ENCODE measurements around the gene CAMTA1. TPM values are rescaled to one million over a fixed set of nuclear protein-coding genes. Genes with fewer than 3 reads are reported as not detected.

The CAMTA1 gene
- total RNA-seq, 4 donors from 2014 or later: 57.4 to 88.3 (median 62.1) TPM

GRCh38 chr1:7004181-7004580 is 218.9 kb downstream of the CAMTA1 start:
- Histone ChIP-seq H3K36me3 (no peaks in the 10 kb centered on the region), H3K4me3 (no peak overlapping the region), H3K4me1 (no peaks in the 10 kb centered on the region), H3K27ac (no peak overlapping the region), H3K9me3 (no peaks in the 10 kb centered on the region), H3K27me3 (no peaks in the 10 kb centered on the region)
- TF ChIP-seq POLR2A (IDR thresholded peaks at IDR 0.05) (no peak), CTCF (IDR thresholded peaks at IDR 0.05) (no peak)
- DNase-seq: no peak

- TF ChIP-seq POLR2A (IDR thresholded peaks at IDR 0.05): no peak
- TF ChIP-seq CTCF (IDR thresholded peaks at IDR 0.05): no peak
- DNase-seq: no peak
- Histone ChIP-seq H3K36me3 (no peaks in the 10 kb centered on the region), H3K27me3 (no peaks in the 10 kb centered on the region), H3K27ac (no peak overlapping the region), H3K4me1 (no peaks in the 10 kb centered on the region), H3K4me3 (no peak overlapping the region), H3K9me3 (no peaks in the 10 kb centered on the region)
These were observed 220.5 kb downstream of the CAMTA1 start for GRCh38 chr1:7005762-7006161.

GRCh38 chr1:7006996-7007871 is 222.0 kb downstream of the CAMTA1 start:
- TF ChIP-seq POLR2A (IDR thresholded peaks at IDR 0.05) (no peak), CTCF (IDR thresholded peaks at IDR 0.05) (no peak)
- no peak overlapping the region for H3K27ac ChIP-seq
- no peak for DNase-seq
- H3K9me3 ChIP-seq: no peaks in the 10 kb centered on the region
- no peaks in the 10 kb centered on the region for H3K4me1 ChIP-seq
- no peaks in the 10 kb centered on the region for H3K27me3 ChIP-seq
- no peaks in the 10 kb centered on the region for H3K36me3 ChIP-seq
- no peak overlapping the region for H3K4me3 ChIP-seq

GRCh38 chr1:7007902-7008301 is 222.6 kb downstream of the CAMTA1 start:
- DNase-seq: no peak
- Histone ChIP-seq H3K4me1 (no peaks in the 10 kb centered on the region), H3K36me3 (no peaks in the 10 kb centered on the region), H3K9me3 (no peaks in the 10 kb centered on the region), H3K27ac (no peak overlapping the region), H3K4me3 (no peak overlapping the region), H3K27me3 (no peaks in the 10 kb centered on the region)
- no peak for TF ChIP-seq POLR2A (IDR thresholded peaks at IDR 0.05)
- no peak for TF ChIP-seq CTCF (IDR thresholded peaks at IDR 0.05)

- TF ChIP-seq CTCF (IDR thresholded peaks at IDR 0.05) (no peak), POLR2A (IDR thresholded peaks at IDR 0.05) (no peak)
- Histone ChIP-seq H3K27ac (no peak overlapping the region), H3K36me3 (no peaks in the 10 kb centered on the region), H3K4me1 (no peaks in the 10 kb centered on the region), H3K27me3 (no peaks in the 10 kb centered on the region), H3K4me3 (no peak overlapping the region), H3K9me3 (no peaks in the 10 kb centered on the region)
- DNase-seq: no peak
These were observed 223.1 kb downstream of the CAMTA1 start for GRCh38 chr1:7008331-7008730.
